K562 (cell line): ENCODE measurements around the gene NEFH. TPM values are rescaled to one million over a fixed set of nuclear protein-coding genes. Genes with fewer than 3 reads are reported as not detected.

Experiments used
- C11orf30 ChIP-seq: fragments of 450-650 bp; IDR thresholded peaks from 2 replicates; pipeline ENCODE4 v1.6.1; 2016; ENCODE audit warnings: low read depth, mild to moderate bottlenecking
- CBFA2T3 ChIP-seq: fragments of 450-650 bp; IDR thresholded peaks from 2 replicates; pipeline ENCODE4 v1.6.1; 2017
- EP400 ChIP-seq: fragments of 450-650 bp; IDR thresholded peaks from 2 replicates; pipeline ENCODE4 v1.6.1; 2017; ENCODE audit warnings: antibody characterized with exemption, mild to moderate bottlenecking, moderate library complexity
- JUND ChIP-seq, 2 experiments: IDR thresholded peaks; 2 replicates in 1 of 2; 3 replicates in 1 of 2; pipeline ENCODE4 v1.6.1; 2011; ENCODE audit warnings: borderline replicate concordance in 2 of 2, low read depth in 2 of 2, low read length in 2 of 2, improper control_type of control experiment in 1 of 2, missing biosample characterization in 1 of 2, missing genetic modification characterization in 1 of 2, missing genetic modification reagents in 1 of 2
- MAFF ChIP-seq: IDR thresholded peaks from 2 replicates; pipeline ENCODE4 v1.6.1; 2012; ENCODE audit warnings: low read length, improper control_type of control experiment
- MAX ChIP-seq: sonication (generic); formaldehyde crosslinking; IDR thresholded peaks from 2 replicates; pipeline ENCODE4 v1.9.0; 2022; ENCODE audit warnings: mild to moderate bottlenecking, missing genetic modification reagents
- NR2C2 ChIP-seq, 2 experiments: fragments of 200-800 bp in 1 of 2; sonication (Bioruptor generic) in 1 of 2; sonication (generic) in 1 of 2; formaldehyde crosslinking in 1 of 2; IDR thresholded peaks; 2 replicates each; pipeline versions ENCODE4 v1.6.1 to v1.8.0; 2016 to 2022; ENCODE audit warnings: mild to moderate bottlenecking in 1 of 2, missing compliant biosample characterization in 1 of 2, missing genetic modification characterization in 1 of 2, missing genetic modification reagents in 1 of 2
- PCBP2 ChIP-seq: fragments of 200-400 bp; formaldehyde crosslinking; IDR thresholded peaks from 2 replicates; pipeline ENCODE4 v1.6.1; 2018; ENCODE audit warnings: low read length, low read depth, mild to moderate bottlenecking, moderate library complexity; ENCODE audit not compliant: poor library complexity, severe bottlenecking
- PHF8 ChIP-seq: fragments of 200-600 bp; sonication (generic); IDR thresholded peaks from 2 replicates; pipeline ENCODE4 v1.6.1; 2012; ENCODE audit warnings: mixed run types, mild to moderate bottlenecking, inconsistent platforms, low read length, moderate library complexity, borderline replicate concordance
- UBTF ChIP-seq, 2 experiments: IDR thresholded peaks; 2 replicates each; pipeline ENCODE4 v1.6.1; 2012; ENCODE audit warnings: improper control_type of control experiment in 2 of 2, low read depth in 2 of 2, low read length in 2 of 2, borderline replicate concordance in 1 of 2
- ZNF316 ChIP-seq: fragments of 450-650 bp; IDR thresholded peaks from 2 replicates; pipeline ENCODE4 v1.6.1; 2016
- polyA plus RNA-seq, 8 experiments: library from polyadenylated mRNA; depleted of rRNA in 4 of 8; stranded (reverse) in 5 of 8; unstranded in 3 of 8; fragments of >200 nt; fragmentation: Nextera tagmentation in 2 of 8; fragmentation: Illumina TruSeq in 1 of 8; extraction: Ambion mirVana in 2 of 8; extraction: Trizol in 1 of 8; gene quantifications; 2 replicates each; pipeline versions ENCODE4 v1.2.1 to v1.2.3, GENCODE V29; 2011 to 2014; ENCODE audit warnings: inconsistent platforms in 1 of 8, missing spikeins in 1 of 8
- total RNA-seq, 7 experiments: library from RNA; depleted of rRNA in 6 of 7; stranded (reverse); fragments of >200 nt in 6 of 7; fragmentation: Illumina TruSeq in 2 of 7; extraction: Trizol in 2 of 7; gene quantifications; 2 replicates each; pipeline versions ENCODE4 v1.2.1 to v1.2.3, GENCODE V29; 2011 to 2021; ENCODE audit warnings: low replicate concordance in 1 of 7

NEFH gene
- total and polyA plus RNA-seq, 9 of the 15 experiments (the other 6 are each of a cell fraction or from before 2014, with no cell fraction given): 2.3 to 26.9 (median 10.8) TPM

- TF ChIP-seq UBTF (IDR thresholded peaks at IDR 0.05; ENCODE audit: borderline replicate concordance in 1 of 2, low read depth in 2 of 2, low read length in 2 of 2): no peak
- TF ChIP-seq EP400: peak; percentile 43; the same call in 1 of the 2 replicates
- TF ChIP-seq NR2C2 (CRISPR knock-in tag; IDR thresholded peaks at IDR 0.05): no peak
- peak; percentile 68 for TF ChIP-seq NR2C2 (tag; IDR thresholded peaks at IDR 0.05)
- no peak for TF ChIP-seq PCBP2
- TF ChIP-seq CBFA2T3: peak; percentile 29
- TF ChIP-seq C11orf30: peak; percentile 73
- TF ChIP-seq PHF8: peak; percentile 9; the same call in 1 of the 2 replicates
- TF ChIP-seq MAFF: peak; percentile 44
- peak; percentile 69 for TF ChIP-seq ZNF316
- no peak for TF ChIP-seq MAX
- no peak for TF ChIP-seq JUND (IDR thresholded peaks at IDR 0.05; ENCODE audit: borderline replicate concordance, low read depth, low read length)
- TF ChIP-seq JUND (tag; IDR thresholded peaks at IDR 0.05; ENCODE audit: borderline replicate concordance, low read depth, low read length): no peak
- TF ChIP-seq, all 486 proteins: peak for 16
Observed at GRCh38 chr22:29481265-29482000, 1.4 kb downstream of the NEFH start (continued).
